SK-N-MC (cell line): ENCODE measurements around the gene METTL5.

Experiments
- EZH2 ChIP-seq: fragments of 200-600 bp; sonication (generic); IDR thresholded peaks from one replicate; pipeline ENCODE4 v1.6.1; 2017; ENCODE audit warnings: antibody characterized with exemption
- POLR2AphosphoS5 ChIP-seq: IDR thresholded peaks from 2 replicates; pipeline ENCODE4 v1.6.1; 2012; ENCODE audit warnings: mild to moderate bottlenecking, low read depth, low read length, borderline replicate concordance

DNA sequence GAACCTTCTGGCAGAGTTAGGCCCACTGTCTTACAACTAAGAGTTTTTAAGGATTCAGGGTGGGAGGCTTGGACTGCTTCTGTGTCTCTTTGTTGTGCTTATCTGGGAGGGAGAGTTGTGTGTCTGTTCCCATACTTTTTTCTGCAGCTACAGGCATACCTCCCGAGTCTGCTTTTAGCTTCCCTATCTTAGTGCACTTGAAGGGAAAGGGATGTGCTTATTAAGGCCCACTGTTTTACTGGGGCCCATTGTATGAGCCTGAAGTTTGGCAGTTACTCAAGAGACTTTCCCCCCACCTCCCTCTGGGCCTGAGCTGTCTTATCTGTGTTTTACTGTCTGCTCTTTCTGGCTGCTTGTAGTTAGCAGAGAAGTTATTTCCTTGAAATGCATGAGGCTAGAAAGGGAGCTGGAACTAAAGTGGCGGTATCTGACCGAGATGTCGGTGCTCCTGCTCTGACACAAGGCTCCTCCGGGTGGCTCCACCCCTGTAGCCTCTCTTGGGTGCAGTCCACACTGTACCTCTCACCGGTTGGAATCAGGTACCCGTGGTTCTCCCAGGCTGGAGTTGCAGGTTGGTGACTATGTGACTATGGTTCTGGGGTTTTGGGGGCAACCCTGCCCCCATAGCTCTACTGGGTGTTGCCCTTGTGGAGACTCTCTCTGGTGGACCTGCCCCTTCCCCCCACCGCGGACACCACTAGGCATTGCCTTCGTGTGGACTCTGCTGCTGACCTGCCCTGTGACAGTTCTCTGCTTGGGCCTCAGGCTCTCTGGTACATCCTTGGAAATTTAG, 15.4 kb upstream of the METTL5 start:
- TF ChIP-seq EZH2, result no peak
- TF ChIP-seq POLR2AphosphoS5, result no peak
